Measurements from ENCODE around the gene LPIN2.

- TF ChIP-seq GATAD2A (CRISPR knock-in tag; IDR thresholded peaks at IDR 0.05), result no peak
- TF ChIP-seq CTCF (CRISPR knock-in tag; IDR thresholded peaks at IDR 0.05), result no peak
- TF ChIP-seq REST (IDR thresholded peaks at IDR 0.05; ENCODE audit: borderline replicate concordance in 1 of 2, low read depth in 1 of 2, low read length in 2 of 2), result no peak
- TF ChIP-seq, protein P1, sequence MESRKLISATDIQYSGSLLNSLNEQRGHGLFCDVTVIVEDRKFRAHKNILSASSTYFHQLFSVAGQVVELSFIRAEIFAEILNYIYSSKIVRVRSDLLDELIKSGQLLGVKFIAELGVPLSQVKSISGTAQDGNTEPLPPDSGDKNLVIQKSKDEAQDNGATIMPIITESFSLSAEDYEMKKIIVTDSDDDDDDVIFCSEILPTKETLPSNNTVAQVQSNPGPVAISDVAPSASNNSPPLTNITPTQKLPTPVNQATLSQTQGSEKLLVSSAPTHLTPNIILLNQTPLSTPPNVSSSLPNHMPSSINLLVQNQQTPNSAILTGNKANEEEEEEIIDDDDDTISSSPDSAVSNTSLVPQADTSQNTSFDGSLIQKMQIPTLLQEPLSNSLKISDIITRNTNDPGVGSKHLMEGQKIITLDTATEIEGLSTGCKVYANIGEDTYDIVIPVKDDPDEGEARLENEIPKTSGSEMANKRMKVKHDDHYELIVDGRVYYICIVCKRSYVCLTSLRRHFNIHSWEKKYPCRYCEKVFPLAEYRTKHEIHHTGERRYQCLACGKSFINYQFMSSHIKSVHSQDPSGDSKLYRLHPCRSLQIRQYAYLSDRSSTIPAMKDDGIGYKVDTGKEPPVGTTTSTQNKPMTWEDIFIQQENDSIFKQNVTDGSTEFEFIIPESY (CRISPR knock-in tag; IDR thresholded peaks at IDR 0.05), result no peak
- TF ChIP-seq RAD21 (CRISPR knock-in tag; IDR thresholded peaks at IDR 0.05), result no peak
- TF ChIP-seq RFXANK (CRISPR knock-in tag; IDR thresholded peaks at IDR 0.05), result no peak
Measured at GRCh38 chr18:2967357-2967756, 45.6 kb downstream of the LPIN2 start.

Data from HepG2 (cell line).